Measurements from ENCODE around the gene ZFYVE28. TPM values are rescaled to one million over a fixed set of nuclear protein-coding genes. Genes with fewer than 3 reads are reported as not detected.

The ZFYVE28 gene
- total RNA-seq, 1 experiment from 2014 or later, result 12.9 TPM

DNA sequence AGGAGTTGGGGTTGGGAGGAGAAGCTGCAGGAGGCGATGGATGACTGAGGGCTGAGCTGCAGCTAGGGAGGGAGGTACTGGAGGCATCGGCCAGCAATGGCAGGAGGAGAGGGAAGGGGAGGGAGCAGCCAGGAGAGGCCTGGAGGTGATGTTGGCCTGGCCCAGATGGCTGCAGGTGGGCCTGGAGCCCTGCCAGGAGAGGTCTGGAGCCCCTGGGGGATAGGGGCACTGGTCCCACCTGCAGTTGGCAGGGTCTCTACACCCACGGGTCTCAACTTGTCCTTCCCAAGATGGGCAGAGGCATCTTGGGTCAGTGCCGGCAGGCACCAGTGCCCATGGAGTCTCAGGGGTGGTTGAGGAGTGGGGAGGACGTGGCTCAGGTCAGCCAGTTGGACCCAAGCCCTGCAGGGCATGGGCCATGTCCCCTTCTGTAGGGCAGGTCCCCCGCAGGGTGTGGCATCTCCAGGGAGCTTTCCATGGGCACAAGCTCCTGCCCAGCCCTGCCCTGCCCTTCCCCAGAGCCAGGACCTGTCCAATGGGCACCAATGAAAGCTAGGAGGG lies 153.9 kb downstream of the ZFYVE28 start:
- TF ChIP-seq, protein P1, sequence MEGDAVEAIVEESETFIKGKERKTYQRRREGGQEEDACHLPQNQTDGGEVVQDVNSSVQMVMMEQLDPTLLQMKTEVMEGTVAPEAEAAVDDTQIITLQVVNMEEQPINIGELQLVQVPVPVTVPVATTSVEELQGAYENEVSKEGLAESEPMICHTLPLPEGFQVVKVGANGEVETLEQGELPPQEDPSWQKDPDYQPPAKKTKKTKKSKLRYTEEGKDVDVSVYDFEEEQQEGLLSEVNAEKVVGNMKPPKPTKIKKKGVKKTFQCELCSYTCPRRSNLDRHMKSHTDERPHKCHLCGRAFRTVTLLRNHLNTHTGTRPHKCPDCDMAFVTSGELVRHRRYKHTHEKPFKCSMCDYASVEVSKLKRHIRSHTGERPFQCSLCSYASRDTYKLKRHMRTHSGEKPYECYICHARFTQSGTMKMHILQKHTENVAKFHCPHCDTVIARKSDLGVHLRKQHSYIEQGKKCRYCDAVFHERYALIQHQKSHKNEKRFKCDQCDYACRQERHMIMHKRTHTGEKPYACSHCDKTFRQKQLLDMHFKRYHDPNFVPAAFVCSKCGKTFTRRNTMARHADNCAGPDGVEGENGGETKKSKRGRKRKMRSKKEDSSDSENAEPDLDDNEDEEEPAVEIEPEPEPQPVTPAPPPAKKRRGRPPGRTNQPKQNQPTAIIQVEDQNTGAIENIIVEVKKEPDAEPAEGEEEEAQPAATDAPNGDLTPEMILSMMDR (conservative IDR thresholded peaks at IDR 0.05), result no peak
- TF ChIP-seq EZH2 (IDR thresholded peaks at IDR 0.05; ENCODE audit: low read depth), result no peak
- Histone ChIP-seq H3K27ac (no peak overlapping the region), H3K27me3 (ENCODE audit: insufficient read depth, low read depth) (peaks cover 27% of the 10 kb centered on the region), H3K9me2 (ENCODE audit: insufficient read depth) (no peaks in the 10 kb centered on the region), H3K4me3 (no peak overlapping the region), H3K9me3 (ENCODE audit: insufficient read depth, low read depth) (no peaks in the 10 kb centered on the region), H3K79me2 (ENCODE audit: low read depth) (no peaks in the 10 kb centered on the region), H3K4me1 (replicated peaks; ENCODE audit: insufficient read depth) (peaks cover 9% of the 10 kb centered on the region; the same call in 1 of the 2 replicates), H3K36me3 (ENCODE audit: low read depth) (no peaks in the 10 kb centered on the region), H4K20me1 (ENCODE audit: insufficient read depth) (no peaks in the 10 kb centered on the region), H3F3A (ENCODE audit: insufficient read depth, low read depth) (no peaks in the 10 kb centered on the region), H2AFZ (no peak overlapping the region), H3K4me2 (no peak overlapping the region)
- DNase-seq, result no peak
- POLR2A ChIA-PET (ENCODE audit: unreplicated experiment), result no interaction called here
- intact Hi-C loops (cut with micrococcal nuclease; ENCODE audit: unreplicated experiment), result loop anchor here (5.0 kb wide), 1 partner anchor 203 kb away; the partner anchor contains the start of gene RNF4
- BruUV-seq (replicated peaks), result no TSS peak
- CTCF ChIA-PET, result no interaction called here

DNA sequence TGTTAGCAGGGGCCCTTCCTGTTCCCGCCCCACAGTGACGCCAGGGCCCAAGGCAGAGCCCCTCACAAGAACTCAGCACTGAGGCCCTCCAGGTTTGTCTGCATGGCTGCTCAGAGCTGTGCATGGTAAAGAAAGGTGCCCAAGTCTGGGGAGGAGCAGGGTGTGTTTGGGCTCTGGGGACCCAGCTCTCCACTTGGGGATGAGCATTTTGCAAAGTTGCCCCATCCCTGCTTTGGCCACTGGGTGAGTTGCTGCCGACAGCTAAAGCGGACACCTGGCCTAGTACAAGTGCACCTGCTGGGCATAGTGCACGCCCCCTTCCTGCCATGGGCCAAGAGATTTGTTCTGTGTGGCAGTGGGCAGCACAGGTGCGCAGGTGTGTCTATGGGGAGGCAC lies 154.5 kb downstream of the ZFYVE28 start:
- no peaks in the 10 kb centered on the region for H3K36me3 ChIP-seq (ENCODE audit: low read depth)
- no peaks in the 10 kb centered on the region for H4K20me1 ChIP-seq (ENCODE audit: insufficient read depth)
- no peaks in the 10 kb centered on the region for H3K9me2 ChIP-seq (ENCODE audit: insufficient read depth)
- DNase-seq, result no peak
- H3K79me2 ChIP-seq (ENCODE audit: low read depth), result no peaks in the 10 kb centered on the region
- no TSS peak for BruUV-seq (replicated peaks)
- H3K27me3 ChIP-seq (ENCODE audit: insufficient read depth, low read depth), result peaks cover 20% of the 10 kb centered on the region
- no peak overlapping the region for H2AFZ ChIP-seq
- peaks cover 9% of the 10 kb centered on the region; the same call in 1 of the 2 replicates for H3K4me1 ChIP-seq (replicated peaks; ENCODE audit: insufficient read depth)
- no peaks in the 10 kb centered on the region for H3F3A ChIP-seq (ENCODE audit: insufficient read depth, low read depth)
- TF ChIP-seq, protein P1 (conservative IDR thresholded peaks at IDR 0.05), result no peak
- no peak for TF ChIP-seq EZH2 (IDR thresholded peaks at IDR 0.05; ENCODE audit: low read depth)
- no peak overlapping the region for H3K4me3 ChIP-seq
- intact Hi-C loops (cut with micrococcal nuclease; ENCODE audit: unreplicated experiment), result loop anchor here (2.0 to 5.0 kb wide), 2 partner anchors 149 to 203 kb away; partner anchors contain the start of gene RNF4
- H3K9me3 ChIP-seq (ENCODE audit: insufficient read depth, low read depth), result no peaks in the 10 kb centered on the region
- ChIA-PET CTCF (no interaction called here), POLR2A (ENCODE audit: unreplicated experiment) (no interaction called here)
- no peak overlapping the region for H3K27ac ChIP-seq
- no peak overlapping the region for H3K4me2 ChIP-seq

DNA sequence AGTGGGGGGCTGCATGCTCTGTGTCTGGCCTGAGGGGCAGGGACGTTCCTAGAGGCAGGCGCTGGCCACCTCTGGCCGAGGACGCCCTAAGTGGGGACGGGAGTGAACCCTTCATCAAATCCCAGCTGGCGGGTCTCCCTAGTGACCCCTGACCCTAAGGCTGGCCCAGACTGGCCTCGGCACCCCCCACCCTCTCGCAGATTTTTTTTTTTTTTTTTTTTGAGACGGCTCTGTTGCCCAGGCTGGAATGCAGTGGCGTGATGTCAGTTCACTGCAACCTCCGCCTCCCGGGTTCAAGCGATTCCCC lies 155.5 kb downstream of the ZFYVE28 start:
- H3K79me2 ChIP-seq (ENCODE audit: low read depth), result no peaks in the 10 kb centered on the region
- peak overlapping the region; percentile 62; the same call in 1 of the 2 replicates for H3K4me3 ChIP-seq
- no peaks in the 10 kb centered on the region for H3K9me3 ChIP-seq (ENCODE audit: insufficient read depth, low read depth)
- intact Hi-C loops (cut with micrococcal nuclease; ENCODE audit: unreplicated experiment), result loop anchor here (1.0 to 5.0 kb wide), 5 partner anchors 21 to 204 kb away; partner anchors contain the start of genes CFAP99, HAUS3, POLN and RNF4
- peak overlapping the region; percentile 88; the same call in 1 of the 2 replicates for H2AFZ ChIP-seq
- H3K4me2 ChIP-seq, result peak overlapping the region; percentile 89
- POLR2A ChIA-PET (ENCODE audit: unreplicated experiment), result no interaction called here
- CTCF ChIA-PET, result no interaction called here
- no peak for DNase-seq
- H3F3A ChIP-seq (ENCODE audit: insufficient read depth, low read depth), result no peaks in the 10 kb centered on the region
- H3K36me3 ChIP-seq (ENCODE audit: low read depth), result no peaks in the 10 kb centered on the region
- peaks cover 10% of the 10 kb centered on the region for H3K27me3 ChIP-seq (ENCODE audit: insufficient read depth, low read depth)
- H3K27ac ChIP-seq, result no peak overlapping the region
- H4K20me1 ChIP-seq (ENCODE audit: insufficient read depth), result 0 out of 2 replicates have a peak, but pooled peaks cover 1% of the 10 kb centered on the region
- H3K9me2 ChIP-seq (ENCODE audit: insufficient read depth), result no peaks in the 10 kb centered on the region
- peaks cover 9% of the 10 kb centered on the region; the same call in 1 of the 2 replicates for H3K4me1 ChIP-seq (replicated peaks; ENCODE audit: insufficient read depth)
- BruUV-seq (replicated peaks), result no TSS peak
- TF ChIP-seq, protein P1 (conservative IDR thresholded peaks at IDR 0.05), result no peak
- no peak for TF ChIP-seq EZH2 (IDR thresholded peaks at IDR 0.05; ENCODE audit: low read depth)
